HPDE6-E6E7 (cell line): ENCODE data around the gene ACTBL2.
"Not testable (repeated sequence)": the region's sequence is repeated elsewhere in the genome, so short reads cannot be mapped to it uniquely, and the experiment has no call there.

Experiments
- DNase-seq: peaks from one replicate; pipeline ENCODE4 v3.0.0; 2011; ENCODE audit warnings: missing footprints; ENCODE audit errors: extremely low spot score

Gene ACTBL2

GRCh38 chr5:57494104-57495098 is 11.8 kb upstream of the ACTBL2 start:
- peak; percentile 91 for DNase-seq

- no peak for DNase-seq
Measured at GRCh38 chr5:57493034-57493433, 10.4 kb upstream of the ACTBL2 start.

GRCh38 chr5:57492632-57493031 is 10.0 kb upstream of the ACTBL2 start:
- DNase-seq = no peak

GRCh38 chr5:57491369-57491965 is 8.9 kb upstream of the ACTBL2 start:
- no peak for DNase-seq

- DNase-seq = no peak
Measured at GRCh38 chr5:57488215-57488955, 5.8 kb upstream of the ACTBL2 start.

- no peak for DNase-seq
Measured at GRCh38 chr5:57486027-57486602, 3.5 kb upstream of the ACTBL2 start.

GRCh38 chr5:57478826-57479225 is 3.8 kb downstream of the ACTBL2 start:
- DNase-seq = no peak

GRCh38 chr5:57476601-57477056 is 6.0 kb downstream of the ACTBL2 start:
- DNase-seq = no peak

- no peak for DNase-seq
Measured at GRCh38 chr5:57470339-57470738, 12.3 kb downstream of the ACTBL2 start.

- no peak for DNase-seq
Measured at GRCh38 chr5:57468481-57469163, 14.0 kb downstream of the ACTBL2 start.

- DNase-seq = no peak
Measured at GRCh38 chr5:57466544-57466943, 16.1 kb downstream of the ACTBL2 start.

GRCh38 chr5:57460056-57460455 is 22.6 kb downstream of the ACTBL2 start:
- not testable (repeated sequence) for DNase-seq

- no peak for DNase-seq
Measured at GRCh38 chr5:57458443-57458842, 24.2 kb downstream of the ACTBL2 start.

- no peak for DNase-seq
Measured at GRCh38 chr5:57456531-57457135, 26.0 kb downstream of the ACTBL2 start.

- DNase-seq = no peak
Measured at GRCh38 chr5:57455511-57456455, 26.8 kb downstream of the ACTBL2 start.

GRCh38 chr5:57454896-57455295 is 27.7 kb downstream of the ACTBL2 start:
- DNase-seq = no peak

- DNase-seq = no peak
Measured at GRCh38 chr5:57453728-57454127, 28.9 kb downstream of the ACTBL2 start.

- DNase-seq = no peak
Measured at GRCh38 chr5:57452885-57453284, 29.7 kb downstream of the ACTBL2 start.

- DNase-seq = no peak
Measured at GRCh38 chr5:57450991-57451876, 31.4 kb downstream of the ACTBL2 start.
